Measurements from ENCODE around the gene GLRA3.
"Not testable (repeated sequence)": the region's sequence is repeated elsewhere in the genome, so short reads cannot be mapped to it uniquely, and the experiment has no call there.

Gene GLRA3

DNA sequence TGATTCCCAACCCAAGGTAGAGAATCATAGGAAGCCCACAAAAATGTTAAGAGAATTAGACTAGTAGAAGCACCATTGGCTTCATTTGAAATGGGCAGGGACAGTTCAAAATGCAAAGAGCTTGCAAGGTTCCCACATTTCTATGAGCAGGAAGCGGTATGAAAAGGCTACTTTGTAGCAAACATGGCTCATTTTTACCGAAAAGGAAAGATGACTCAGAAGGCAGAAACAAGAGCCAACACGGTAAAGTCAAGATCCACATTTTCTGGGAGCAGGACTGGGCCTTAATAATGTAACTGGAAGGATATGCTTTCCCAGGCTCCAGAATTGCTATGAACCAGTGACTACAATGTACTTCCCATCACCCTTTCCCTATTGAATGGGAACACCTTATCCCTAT is 89.5 kb downstream of the GLRA3 start:
- DNase-seq (ENCODE audit: low read depth) = no peak
- no peak overlapping the region for H3K4me3 ChIP-seq (ENCODE audit: low read depth, low read length)

DNA sequence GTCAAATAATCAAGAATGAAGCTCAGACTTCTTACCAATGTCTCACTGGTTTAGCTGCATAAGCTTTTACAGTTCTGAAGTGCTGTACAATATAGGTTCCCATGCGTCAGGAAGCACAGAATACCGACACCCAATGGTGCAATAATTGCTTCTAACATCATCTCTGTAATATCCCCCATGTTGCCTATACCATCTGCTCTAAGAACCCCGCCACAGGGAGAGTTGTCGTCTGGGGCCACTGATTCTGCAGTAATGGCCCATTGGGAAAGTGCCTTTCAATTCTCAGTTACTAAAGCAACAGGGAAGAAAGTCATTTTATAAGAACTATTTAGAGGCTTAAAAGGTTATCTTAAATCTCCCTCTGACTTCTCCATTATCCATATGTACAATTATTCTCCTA is 94.9 kb downstream of the GLRA3 start:
- DNase-seq (ENCODE audit: low read depth) = no peak
- H3K4me3 ChIP-seq (ENCODE audit: low read depth, low read length) = no peak overlapping the region

DNA sequence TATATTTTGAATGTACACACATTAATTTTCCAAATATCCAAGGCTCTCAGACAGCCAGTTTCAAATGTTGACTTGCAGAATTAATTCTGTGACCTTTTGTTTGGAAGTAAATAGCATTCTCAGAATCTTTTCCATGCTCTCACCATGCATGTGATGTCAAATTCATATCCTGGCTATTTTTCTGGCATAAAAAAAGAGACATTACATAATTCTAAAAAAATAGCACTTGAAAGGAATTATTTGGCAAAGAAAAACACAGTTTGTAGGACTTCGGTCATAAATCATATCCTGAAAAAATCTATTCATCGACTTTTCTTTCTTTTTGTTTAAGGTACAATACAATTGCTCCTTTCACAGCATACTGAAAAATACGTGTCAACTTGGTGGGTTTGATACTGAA is 111.2 kb downstream of the GLRA3 start:
- no peak for DNase-seq (ENCODE audit: low read depth)

DNA sequence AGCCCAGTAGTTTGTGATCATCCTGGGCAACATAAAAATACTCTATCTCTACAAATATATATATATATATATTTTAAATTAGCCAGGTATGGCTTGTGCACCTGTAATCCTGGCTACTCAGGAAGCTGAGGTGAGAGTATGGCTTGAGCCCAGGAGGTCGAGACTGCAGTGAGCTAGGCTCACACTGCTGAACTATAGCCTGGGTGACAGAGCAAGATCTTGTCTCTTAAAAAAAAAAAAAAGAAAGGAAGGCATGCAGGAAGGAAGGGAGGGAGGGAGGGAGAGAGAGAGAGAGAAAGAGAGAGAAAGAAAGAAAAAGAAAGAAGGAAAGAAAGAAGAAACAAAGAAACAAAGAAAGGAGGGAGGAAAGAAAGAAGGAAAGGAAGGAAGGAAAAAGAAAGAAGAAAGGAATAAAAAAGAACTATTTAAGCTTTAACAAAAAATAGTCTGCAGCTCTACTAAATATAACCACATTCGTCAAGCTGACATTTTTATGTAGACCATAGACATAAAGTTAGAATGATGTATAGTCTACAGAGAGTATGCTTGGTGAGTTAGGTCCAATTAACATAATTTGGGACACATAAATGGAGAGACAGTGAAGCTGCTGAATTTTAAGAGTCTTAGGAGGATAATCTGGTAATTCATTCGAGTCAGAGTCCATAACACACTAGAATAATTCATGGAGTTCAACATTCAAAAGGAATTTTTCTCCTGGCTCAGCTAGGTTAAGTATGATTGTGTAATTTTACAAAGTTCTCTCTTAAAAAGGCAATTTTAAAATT is 111.9 kb downstream of the GLRA3 start:
- no peak for DNase-seq (ENCODE audit: low read depth)

More for the DNA sequence above, 111.2 kb downstream of the GLRA3 start:
- H3K4me3 ChIP-seq (ENCODE audit: low read depth, low read length) = no peak overlapping the region

DNA sequence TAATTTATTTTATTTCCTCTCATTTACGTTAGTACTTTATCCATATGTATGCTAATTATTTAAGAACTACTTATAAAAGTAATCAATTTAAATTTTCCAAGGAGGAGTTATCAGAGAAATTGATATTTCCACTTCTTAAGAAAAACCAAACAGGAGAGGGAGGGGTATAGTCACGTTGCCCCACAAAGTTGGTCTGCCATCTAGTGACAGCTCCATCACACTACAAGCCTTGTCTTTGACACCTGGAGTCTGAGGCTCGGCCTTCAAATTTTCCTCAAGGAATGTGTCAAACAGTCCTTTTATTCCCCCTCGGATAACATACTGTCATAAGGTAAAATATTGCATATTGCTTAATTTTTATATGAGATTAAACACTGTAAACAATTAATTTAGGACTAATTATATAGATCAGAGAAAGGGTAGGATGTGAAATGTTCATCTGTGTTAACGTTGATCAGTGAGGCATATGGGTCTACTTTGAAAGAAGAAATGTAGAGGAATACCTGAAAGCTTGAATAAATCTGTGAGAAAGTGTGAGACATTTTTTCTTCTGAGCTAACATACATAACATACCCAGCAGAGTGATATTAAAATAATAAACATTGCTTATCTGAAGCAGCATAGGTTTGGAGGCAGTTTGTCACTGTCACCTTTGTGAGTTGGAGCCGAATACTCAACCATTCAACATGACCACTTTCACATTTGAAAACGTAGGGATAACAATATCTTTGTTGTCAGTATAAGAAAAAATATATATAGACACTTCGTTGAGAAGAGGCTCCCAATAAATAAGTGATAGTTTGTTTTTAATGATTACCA is 114.4 kb downstream of the GLRA3 start:
- H3K4me3 ChIP-seq (ENCODE audit: low read depth, low read length) = no peak overlapping the region
- peak; percentile 6 for DNase-seq (ENCODE audit: low read depth)

More for the DNA sequence above, 111.9 kb downstream of the GLRA3 start:
- H3K4me3 ChIP-seq (ENCODE audit: low read depth, low read length) = no peak overlapping the region

DNA sequence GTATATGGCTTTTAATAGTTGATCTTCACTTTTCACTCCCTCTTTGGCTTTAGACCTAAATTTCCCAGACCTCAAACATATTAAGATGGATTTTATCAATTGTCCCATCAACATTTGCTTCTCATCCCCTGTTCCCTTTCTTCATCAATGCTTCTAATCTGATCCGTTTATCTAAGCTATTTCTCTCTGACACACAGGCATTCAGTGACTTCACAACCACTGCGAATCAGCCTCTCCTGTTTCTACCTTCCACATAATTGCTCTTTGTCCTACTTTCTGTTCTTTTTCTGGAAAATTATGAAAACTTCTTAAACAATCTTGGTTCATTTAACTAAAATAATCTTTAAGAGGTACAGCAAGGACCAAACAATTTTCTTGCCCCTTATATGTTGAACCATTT is 115.2 kb downstream of the GLRA3 start:
- no peak overlapping the region for H3K4me3 ChIP-seq (ENCODE audit: low read depth, low read length)
- DNase-seq (ENCODE audit: low read depth) = no peak

DNA sequence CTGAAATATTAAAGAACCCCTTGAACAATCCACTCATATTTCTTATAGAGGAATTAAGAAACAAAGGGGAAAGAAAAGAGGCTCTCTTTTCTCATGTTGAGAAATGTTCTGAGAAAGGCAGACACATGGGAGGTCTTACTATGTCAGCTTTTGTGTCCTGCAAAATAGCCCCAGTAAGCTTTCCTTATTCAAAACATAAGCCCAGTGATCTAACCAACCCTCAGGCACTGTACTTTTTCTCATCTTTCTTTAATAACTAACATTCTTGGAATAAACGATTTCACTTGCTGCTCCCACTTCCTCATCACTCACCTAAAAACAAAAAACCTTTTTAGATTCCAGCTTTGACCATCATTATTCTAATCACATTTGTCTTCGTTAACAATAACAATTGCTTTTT is 115.9 kb downstream of the GLRA3 start:
- H3K4me3 ChIP-seq (ENCODE audit: low read depth, low read length) = no peak overlapping the region
- no peak for DNase-seq (ENCODE audit: low read depth)

DNA sequence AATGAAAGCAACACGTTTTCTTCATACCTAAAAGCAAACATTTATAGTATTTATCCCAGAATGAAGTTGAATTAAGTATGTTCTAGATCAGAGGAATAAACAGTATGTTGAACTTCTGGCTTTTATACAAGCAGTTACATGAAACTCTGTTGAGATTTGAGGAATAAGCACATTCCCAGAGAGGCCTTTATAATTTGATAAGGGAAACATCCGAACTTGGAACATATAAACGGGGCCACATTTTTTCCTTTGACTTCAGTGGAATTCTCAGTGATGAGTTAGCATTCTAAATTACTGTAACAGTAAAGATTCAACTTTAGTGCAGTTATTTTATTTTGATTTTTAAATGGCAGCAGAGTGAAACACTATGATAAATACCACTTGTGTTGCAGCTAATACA is 119.5 kb downstream of the GLRA3 start:
- H3K4me3 ChIP-seq (ENCODE audit: low read depth, low read length) = no peak overlapping the region
- no peak for DNase-seq (ENCODE audit: low read depth)

DNA sequence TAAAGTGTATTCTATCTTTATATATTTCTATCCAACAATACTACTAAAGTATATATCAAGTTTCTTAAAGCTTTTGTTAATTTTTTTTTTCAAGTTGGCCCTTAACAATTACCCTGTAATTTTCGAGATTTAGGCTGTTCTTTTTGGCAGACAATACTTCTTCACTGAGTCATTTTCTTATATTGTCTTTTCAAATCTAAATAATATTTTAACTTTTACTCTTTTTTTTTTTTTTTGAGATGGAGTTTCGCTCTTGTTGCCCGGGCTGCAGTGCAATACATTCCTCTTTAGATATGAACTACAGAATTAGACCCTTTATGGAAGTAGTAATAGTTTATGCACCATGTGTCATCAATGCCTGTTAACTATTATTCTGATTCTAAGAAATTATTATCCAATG is 120.7 kb downstream of the GLRA3 start:
- no peak for DNase-seq (ENCODE audit: low read depth)
- no peak overlapping the region for H3K4me3 ChIP-seq (ENCODE audit: low read depth, low read length)

DNA sequence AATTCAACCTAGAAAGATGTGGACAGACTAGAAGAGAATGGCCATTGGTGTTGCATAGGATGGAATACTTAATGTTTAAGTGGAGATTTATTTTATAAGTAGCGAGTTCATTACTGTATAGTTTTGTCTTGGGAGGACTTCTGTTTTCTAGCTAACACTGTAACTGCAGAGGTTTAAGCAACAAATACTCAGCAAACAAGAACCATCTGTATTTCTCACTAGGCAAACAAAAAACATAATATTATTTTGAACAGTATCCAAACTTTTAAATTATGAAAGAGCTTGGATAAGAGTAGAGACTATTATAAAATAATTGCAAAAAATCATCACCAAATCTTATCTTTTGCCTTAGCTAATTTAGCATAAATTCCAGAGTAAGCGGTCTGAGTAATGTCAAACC is 121.1 kb downstream of the GLRA3 start:
- no peak overlapping the region for H3K4me3 ChIP-seq (ENCODE audit: low read depth, low read length)
- DNase-seq (ENCODE audit: low read depth) = no peak

DNA sequence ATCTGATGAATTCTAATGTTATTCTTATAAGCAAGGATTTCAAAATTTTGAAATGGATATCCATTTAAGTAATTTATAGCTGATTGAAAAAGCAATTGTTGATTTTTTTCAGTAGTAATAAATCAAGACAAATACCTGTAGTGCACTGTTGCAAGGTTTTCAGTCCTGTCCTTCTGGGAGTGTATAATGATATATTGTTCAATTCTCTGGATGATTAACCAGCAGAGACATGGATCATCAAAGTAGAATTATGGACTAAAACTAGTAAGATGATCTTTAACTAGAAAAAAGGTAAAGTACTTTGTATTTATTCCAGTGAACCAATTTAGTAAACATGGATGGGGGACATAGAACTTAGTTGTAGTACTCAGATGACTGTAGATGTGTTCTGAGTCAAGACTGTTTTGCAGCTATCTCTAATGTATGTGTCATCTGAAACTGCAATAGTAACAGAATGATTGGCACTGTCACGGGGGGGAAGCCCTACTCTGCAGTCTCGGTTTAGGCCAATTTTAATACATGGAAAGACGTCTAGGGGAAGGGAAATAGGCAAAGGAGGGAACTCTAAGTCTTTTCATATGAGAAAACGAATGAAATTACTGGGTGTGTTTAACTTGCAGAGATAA is 121.9 kb downstream of the GLRA3 start:
- H3K4me3 ChIP-seq (ENCODE audit: low read depth, low read length) = no peak overlapping the region
- no peak for DNase-seq (ENCODE audit: low read depth)

DNA sequence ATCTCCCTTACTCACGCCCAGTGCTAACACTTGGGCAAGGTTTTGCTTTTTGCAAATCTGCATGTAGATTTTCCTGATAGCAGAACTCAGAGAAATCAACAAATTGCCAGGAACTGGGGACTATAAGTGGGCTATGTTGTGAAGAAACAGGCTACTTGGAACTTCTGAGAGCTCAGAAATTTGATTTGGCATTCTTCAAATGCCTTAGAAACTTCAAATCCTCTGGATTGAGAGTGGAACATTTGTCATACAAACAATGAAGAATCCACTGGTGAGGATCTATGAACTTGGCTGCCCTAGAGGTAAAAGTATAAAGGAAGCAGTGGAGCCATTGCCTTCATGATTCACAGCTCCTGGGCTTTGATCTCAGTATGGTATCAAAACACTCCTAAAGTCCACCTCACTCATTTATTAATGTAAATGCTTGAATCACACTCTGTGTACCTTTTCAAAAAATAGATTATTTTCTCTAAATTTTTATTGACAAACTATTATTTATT is 126.0 kb downstream of the GLRA3 start:
- no peak overlapping the region for H3K4me3 ChIP-seq (ENCODE audit: low read depth, low read length)
- DNase-seq (ENCODE audit: low read depth) = no peak

DNA sequence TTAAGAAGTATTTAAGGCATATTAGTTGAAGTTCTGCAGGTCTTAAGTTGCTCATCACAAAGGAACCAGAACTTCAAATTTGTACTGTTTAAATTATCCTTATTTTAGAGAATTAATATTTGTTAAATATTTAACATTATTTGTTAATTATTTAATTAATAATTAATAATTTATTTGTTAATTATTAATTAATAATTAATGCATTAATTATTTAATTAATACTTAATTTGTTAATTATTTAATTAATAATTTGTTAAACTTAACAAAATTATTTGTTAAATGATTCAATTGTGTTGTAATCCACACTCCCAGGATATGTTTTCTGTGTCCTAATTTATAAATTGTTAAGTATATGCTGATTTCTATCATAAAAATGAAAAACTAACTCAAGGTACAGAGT is 129.4 kb downstream of the GLRA3 start:
- H3K4me3 ChIP-seq (ENCODE audit: low read depth, low read length) = no peak overlapping the region

DNA sequence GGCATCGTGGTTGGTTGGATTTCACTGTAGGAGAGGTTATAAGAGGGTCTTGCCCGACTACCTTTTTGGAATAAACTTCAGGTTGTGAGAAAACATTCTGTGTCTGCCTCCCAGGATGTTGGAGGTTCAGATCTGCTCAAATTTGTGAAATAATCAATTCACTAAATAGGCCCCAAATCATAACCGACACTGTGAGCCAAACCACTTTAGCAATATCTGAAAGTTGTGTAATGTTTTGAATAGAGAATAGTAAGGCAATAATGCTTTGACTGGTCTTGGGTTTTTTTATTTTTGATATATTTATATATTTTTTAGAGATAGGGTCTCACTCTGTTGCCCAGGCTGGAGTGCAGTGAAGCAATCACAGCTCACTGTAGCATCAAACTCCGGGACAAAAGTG is 131.2 kb downstream of the GLRA3 start:
- DNase-seq (ENCODE audit: low read depth) = no peak
- no peak overlapping the region for H3K4me3 ChIP-seq (ENCODE audit: low read depth, low read length)

More for the DNA sequence above, 129.4 kb downstream of the GLRA3 start:
- no peak for DNase-seq (ENCODE audit: low read depth)

DNA sequence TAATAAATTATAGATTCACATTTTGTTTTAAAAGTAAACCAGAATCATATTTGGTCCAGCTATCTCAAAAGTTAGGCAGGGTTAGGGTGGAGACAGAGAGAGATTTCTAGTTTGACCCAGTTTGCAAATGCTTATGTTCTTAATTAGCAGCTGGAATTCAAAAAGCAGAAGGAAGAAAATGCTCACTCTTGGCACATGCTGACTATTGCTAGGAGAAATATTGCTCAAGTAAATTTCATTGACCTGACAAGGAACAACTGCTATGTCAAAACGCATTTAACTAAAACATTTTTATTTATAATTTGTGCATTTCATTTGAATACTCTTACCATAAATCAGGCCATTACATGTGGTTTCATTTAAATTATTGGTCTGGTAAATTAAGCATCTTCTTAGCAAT is 131.8 kb downstream of the GLRA3 start:
- no peak for DNase-seq (ENCODE audit: low read depth)
- no peak overlapping the region for H3K4me3 ChIP-seq (ENCODE audit: low read depth, low read length)

DNA sequence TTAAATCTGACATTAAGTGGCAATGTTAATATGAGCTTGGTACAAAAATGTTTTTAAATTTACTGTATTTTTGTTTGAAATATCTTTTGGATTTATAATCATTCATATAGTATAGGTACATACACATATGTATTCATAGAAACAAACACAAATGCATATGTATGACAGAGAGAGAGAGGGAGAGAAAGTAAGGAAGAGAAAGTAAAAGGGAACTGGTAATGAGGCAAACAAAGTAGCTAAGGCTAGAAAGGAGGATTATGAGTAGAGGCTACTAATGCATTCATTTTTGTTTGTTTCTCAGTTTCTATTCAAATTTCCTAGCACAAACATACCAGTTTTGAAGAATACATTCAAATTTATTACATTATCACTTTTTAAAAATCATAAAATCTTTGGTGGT is 132.4 kb downstream of the GLRA3 start:
- DNase-seq (ENCODE audit: low read depth) = no peak
- no peak overlapping the region for H3K4me3 ChIP-seq (ENCODE audit: low read depth, low read length)

DNA sequence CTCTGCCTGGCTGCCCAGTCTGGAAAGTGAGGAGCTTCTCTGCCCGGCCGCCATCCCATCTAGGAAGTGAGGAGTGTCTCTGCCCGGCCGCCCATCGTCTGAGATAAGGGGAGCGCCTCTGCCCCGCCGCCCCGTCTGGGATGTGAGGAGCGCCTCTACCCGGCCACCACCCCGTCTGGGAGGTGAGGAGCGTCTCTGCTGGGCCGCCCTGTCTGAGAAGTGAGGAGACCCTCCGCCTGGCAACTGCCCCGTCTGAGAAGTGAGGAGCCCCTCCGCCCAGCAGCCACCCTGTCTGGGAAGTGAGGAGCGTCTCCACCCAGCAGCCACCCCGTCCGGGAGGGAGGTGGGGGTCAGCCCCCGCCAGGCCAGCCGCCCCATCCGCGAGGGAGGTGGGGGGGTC is 137.2 kb downstream of the GLRA3 start:
- not testable (repeated sequence) for H3K4me3 ChIP-seq (ENCODE audit: low read depth, low read length); DNase-seq (ENCODE audit: low read depth)

DNA sequence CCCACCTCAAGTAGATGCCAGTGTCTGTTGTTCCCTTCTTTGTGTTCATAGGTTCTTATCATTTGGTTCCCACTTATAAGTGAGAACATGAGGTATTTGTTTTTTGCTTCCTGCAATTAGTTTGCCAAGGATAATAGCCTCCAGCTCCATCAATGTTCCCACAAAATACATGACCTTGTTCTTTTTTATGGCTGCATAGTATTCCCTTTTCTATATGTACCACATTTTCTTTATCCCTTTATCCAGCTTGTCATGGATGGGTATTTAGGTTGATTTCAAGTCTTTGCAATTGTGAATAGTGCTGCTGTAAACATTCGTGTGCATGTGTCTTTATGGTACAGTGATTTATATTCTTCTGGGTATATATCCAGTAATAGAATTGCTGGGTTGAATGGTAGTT is 138.4 kb downstream of the GLRA3 start:
- H3K4me3 ChIP-seq (ENCODE audit: low read depth, low read length) = no peak overlapping the region
- DNase-seq (ENCODE audit: low read depth) = no peak

DNA sequence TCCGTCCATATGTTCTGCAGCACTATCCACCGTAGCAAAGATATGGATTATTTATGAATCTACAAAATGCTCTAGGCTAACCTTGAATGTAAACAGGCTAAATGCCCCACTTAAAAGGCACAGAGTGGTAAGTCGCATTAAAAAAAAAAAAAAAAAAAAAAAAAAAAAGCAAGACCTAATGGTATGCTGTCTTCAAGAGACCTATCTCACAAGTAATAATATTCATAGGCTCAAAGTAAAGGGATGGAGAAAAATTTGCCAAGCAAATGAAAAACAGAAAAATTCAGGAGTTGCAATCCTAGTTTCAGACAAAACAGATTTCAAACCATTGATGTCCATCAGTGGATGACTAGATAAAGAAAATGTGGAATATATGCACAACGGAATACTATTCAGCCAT is 139.4 kb downstream of the GLRA3 start:
- no peak for DNase-seq (ENCODE audit: low read depth)

DNA sequence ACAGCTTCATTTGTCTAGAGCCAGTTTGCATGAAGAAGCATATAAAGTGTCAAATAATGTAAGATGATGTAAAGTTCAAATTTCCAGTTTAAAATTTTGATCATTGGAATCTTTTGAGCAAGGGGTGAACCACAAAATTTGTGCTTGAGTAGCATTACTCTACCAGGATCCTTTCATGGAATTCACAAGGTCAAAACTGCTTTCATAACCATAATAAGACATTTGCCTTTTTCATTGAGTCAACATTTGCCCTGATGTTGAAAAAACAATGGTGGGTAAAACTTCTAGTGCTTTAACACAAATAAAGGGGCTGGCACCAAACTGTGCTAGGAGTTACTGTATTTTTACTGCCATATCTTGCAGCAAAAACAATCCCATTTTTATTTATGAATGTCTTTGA is 142.2 kb downstream of the GLRA3 start:
- H3K4me3 ChIP-seq (ENCODE audit: low read depth, low read length) = no peak overlapping the region
- no peak for DNase-seq (ENCODE audit: low read depth)

More for the DNA sequence above, 139.4 kb downstream of the GLRA3 start:
- no peak overlapping the region for H3K4me3 ChIP-seq (ENCODE audit: low read depth, low read length)

Measured in skeletal muscle cell (primary cell).